GM19455 (cell line): ENCODE measurements around the gene HELZ2.
"Not testable (repeated sequence)": the region's sequence is repeated elsewhere in the genome, so short reads cannot be mapped to it uniquely, and the experiment has no call there.

Source experiments
- ATAC-seq: cut with Tn5 transposase; IDR thresholded peaks from one replicate; pipeline ENCODE4 v1.9.1; 2021; ENCODE audit not compliant: unreplicated experiment

The HELZ2 gene, protein sequence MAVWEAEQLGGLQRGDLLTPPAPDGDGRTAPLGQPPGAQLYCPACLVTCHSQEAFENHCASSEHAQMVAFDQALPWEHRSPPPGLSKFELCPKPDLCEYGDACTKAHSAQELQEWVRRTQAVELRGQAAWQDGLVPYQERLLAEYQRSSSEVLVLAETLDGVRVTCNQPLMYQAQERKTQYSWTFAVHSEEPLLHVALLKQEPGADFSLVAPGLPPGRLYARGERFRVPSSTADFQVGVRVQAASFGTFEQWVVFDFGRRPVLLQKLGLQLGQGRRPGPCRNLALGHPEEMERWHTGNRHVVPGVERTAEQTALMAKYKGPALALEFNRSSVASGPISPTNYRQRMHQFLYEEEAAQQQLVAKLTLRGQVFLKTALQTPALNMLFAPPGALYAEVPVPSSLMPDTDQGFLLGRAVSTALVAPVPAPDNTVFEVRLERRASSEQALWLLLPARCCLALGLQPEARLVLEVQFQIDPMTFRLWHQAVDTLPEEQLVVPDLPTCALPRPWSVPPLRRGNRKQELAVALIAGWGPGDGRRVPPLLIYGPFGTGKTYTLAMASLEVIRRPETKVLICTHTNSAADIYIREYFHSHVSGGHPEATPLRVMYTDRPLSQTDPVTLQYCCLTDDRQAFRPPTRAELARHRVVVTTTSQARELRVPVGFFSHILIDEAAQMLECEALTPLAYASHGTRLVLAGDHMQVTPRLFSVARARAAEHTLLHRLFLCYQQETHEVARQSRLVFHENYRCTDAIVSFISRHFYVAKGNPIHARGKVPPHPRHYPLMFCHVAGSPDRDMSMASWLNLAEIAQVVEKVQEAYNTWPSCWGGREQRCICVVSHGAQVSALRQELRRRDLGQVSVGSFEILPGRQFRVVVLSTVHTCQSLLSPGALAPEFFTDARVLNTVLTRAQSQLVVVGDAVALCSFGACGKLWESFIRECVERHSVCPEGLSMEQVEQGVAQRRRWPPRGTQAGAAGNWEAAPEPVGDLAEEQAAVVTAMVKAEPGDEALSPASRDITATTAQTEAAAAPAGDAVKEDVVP (N-terminal part only)

DNA sequence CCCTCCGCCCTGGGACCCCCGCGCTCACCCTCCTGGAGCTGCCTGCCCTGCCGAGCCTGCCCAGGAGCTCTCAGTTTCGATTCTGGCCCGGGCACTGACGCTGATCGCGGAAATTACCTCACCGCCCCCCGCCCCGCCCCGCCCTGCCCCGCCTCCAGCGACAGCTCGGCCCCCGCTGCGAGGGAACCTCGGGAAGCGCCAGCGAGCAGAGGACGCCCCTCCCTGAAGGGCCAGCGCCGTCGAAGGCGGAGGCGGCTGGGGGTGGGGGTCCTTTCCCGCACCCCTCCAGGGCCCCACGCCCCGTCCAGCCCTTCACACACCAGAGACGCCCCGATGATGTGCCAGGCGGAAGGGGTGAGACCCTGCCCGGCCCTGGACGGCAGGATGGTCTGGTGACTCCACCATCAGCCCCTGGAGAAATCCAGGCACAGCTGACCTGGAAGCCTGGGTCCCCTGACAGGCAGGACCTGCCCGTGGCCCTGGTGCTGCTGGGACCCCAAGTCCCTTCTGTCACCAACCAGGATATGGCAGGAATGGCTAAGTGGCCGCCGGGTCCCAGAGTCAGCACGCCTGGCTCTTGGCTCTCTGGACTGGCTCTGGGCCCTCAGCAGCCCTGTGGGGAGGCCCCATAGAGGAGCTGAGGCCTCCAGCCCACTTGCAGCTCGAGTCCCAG, at the start of gene HELZ2:
TSS of gene HELZ2 (minus strand) at position 84 of the 673 bp plus-strand sequence. CDS start 1,854 bp downstream, outside the sequence.
- peak; percentile 54 for ATAC-seq

DNA sequence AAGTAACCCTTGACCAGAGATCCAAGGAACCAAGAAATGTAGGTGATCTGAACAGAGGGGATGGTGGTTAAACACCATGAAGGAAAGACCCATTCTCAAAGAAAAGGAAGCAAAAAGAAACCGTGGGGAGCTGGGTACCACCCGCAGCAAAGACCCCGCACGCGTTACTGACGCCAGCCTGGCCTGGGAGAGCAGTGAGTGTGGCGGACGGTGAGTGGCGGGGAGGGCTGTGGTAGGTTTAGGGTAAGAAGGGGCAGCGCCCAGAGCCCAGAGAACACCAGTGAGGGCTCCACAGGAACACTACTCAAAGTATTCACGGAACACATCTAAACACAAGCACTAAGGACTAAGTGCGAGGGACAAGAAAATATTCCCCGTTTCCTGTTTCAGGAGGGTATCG, 48.7 kb upstream of the HELZ2 start:
- no peak for ATAC-seq

DNA sequence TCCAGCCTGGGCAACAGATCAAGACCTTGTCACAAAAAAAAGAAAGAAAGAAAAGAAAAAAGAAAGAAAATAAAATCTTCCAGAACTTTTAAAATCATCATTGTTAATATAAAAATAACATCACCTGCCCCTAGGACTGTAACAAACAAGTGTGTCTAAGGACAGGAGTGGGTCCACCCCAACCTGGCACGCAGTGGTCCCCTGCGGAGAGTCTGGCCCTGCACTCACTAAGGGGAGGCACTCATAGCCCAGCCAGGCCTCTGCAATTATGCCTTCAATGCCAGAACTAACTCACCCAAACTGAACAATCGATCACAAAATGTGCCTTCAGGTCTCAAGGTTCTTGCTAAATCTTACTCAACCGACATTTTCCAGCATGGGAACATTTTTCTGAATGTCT, 48.1 kb upstream of the HELZ2 start:
- no peak for ATAC-seq

DNA sequence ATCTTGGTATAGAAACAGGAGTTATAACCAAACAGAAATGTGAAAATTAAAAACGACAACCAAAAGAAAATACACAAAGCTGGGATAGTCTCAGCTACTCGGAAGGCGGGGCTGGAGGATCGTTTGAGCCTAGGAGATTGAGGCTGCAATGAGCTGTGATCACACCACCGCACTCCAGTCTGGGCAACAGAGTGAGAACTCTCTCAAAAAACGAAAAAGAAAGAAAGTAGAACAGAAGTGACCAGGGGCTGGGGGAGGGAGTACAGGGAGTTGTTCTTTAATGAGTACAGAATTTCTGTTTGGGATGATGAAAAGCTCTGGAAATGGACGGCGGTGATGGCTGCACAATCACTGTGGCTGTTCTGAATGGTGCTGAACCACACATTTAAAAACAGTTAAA, 47.0 kb upstream of the HELZ2 start:
- no peak for ATAC-seq

DNA sequence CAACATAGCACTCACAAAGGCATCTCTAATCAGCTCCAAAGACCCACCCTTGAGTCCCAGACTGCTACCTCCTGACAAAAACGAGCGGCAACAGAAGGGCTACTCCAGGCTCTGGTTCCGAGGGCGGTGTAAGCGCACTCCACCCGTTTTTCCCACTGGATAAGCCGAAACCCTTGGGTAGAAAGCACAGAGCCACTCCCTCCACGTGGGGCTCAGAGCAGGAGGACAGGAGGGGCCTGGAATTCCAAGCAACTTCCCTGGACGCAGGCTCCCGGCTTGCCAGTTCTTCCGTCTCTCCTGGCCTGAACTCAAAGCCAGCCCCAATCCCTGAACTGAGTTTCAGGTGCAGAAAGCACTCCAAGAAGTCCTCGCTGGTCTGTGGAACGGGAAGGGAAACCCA, 45.5 kb upstream of the HELZ2 start:
- ATAC-seq, result no peak

DNA sequence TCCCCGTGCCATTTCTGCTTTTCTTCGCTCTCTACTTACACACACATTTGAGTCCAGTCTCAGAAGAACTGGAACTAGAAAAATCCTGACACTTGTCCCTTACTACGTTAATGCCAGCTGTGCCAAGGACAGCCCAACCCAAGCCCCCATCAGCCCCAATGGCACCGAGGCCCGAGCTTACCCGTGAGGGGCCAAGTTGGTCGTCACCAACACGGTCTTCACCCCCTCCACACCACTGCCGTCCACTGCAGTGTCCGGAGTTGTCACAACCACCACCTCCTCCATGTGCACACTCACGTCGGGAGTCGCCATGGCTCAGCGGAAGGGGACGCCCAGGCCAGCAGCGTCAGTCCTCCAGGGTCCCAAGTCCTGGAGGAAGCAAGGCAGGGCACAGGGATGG, 45.0 kb upstream of the HELZ2 start:
- ATAC-seq, result no peak

DNA sequence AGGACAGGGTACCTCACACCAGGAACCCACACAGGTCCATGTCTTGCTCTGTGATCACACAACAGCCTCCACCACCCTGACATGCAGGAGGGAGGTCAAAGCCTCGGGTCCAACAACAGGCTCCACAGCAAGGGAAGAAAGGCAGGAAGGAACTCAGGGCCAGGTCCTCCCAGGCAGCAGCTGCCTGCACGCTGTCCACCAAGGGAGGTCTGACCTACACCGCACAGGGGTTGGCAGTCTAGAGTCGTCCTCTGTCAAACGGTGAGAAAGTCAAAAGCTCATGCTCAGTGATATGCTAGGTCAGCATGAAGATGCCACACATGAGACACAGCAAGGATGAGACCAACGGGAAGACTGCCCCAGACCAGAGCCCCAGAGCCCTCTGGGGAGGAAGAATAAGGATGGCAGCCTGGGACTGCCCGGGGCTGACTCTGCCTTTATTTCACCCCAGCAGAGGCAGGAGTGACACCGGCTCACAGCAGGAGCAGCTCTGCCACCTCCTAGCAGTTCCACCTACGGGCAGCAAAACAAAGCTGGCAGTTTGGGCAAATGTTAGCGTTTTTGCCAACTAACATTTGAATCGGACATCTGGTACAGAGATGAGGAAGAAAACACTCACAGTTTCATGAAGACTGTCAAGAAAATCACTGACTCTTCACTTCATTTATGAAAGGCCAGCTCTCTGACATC, 44.4 kb upstream of the HELZ2 start:
- ATAC-seq, result no peak

DNA sequence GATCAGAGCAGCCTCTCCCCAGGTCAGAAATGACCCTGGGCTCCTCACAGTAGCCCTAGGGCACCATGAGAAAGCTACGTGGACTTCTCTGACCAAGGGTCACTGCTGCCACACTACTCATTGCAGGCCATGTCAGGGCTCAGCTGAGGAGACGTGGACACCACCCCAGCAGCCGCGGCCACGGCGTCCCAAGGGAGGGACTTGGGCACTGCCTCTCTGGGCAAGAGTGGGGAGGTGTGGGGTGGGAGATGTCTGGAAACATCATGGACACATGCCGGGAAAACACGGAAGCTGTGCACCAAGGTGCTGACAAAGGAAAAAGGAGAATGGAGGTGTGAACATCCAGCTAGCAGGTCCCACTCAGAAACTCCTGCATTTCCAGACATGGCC, 43.8 kb upstream of the HELZ2 start:
- no peak for ATAC-seq

DNA sequence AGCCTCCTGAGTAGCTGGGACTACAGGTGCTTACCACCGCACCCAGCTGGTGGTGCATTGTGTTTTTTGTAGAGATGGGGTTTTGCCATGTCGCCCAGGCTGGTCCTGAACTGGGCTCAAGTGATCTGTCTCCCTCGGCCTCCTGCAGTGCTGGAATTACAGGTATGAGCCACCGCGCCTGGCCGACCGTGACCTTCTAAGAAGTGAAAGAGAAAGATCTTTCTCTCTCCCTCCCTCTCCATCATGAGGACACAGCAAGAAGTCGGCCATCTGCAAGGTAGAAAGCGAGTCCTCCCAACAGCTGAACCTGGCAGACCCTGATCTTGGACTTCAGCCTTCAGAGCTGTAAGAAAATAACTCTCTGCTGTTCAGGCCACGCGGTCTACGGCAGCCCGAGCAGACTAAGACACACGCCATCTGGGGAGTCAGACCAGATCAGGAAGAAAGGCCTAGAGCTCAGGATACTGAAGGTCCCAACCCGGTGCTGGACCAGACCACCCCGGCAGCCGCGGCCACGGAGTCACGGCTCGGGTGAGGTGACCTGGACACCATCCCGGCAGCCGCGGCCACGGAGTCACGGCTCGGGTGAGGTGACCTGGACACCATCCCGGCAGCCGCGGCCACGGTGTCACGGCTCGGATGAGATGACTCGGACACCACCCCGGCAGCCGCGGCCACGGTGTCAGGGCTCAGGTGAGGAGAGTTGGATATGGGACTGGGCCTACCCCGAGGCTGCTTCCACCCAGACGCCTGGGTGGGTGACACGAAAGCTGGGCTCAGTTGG, 43.2 kb upstream of the HELZ2 start:
- no peak for ATAC-seq

DNA sequence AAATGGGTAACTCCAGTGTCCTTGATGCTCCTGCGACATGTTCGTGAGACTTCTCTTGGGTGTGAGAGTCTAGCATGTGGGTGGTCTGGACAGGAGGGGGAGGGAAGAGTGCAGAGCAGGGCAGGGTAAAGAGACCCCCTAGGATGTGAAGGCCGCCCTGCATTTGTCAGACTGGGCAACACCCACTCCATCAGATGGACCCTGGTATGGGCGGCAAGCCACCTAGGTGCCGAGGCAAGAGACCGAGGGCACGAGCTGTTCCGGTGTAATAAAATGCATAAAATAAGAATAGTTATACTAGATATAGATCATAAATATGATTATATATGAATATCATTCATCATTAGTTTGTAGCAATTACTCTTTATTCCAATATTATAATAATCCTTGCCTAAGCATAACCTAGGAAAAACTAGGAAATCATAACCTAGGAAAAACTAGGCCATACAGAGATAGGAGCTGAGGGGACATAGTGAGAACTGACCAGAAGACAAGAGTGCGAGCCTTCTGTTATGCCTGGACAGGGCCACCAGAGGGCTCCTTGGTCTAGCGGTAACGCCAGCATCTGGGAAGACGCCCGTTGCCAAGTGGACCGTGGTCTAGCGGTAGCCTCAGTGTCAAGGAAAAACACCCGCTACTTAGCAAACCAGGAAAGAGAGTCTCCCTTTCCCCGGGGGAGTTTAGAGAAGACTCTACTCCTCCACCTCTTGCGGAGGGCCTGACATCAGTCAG, 40.0 kb upstream of the HELZ2 start:
- ATAC-seq, result not testable (repeated sequence)

DNA sequence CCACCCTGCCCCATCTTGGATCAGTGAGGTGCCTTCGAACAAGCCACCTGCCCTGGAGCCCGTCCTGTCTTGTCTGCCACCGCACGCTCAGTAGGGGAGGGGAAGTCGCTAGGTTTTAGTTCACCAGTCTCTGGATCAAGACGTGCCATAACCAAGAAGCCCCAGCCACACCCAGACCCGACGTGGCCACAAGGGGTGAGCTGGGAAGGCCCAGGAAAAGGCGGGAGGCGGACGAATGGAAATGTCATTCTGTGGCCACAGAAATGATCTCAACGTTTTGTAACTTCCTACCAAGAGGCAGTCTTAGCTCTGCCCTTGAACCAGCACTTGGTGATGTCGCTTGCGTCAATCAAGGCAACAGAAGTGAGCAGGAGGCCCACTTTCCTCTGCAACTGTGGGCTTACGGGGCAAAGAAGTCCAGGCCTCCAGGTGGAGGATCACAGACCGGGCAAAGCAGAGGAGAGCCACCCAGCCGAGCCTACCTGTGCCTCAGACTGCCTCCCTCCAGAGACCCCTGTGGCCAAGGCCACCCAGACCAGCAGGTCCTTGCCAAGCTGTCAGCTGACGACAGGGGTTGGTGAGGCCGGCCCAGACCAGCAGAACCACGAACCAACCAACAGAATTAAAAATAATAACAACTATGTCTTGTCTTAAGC, 38.4 kb upstream of the HELZ2 start:
- ATAC-seq, result no peak

DNA sequence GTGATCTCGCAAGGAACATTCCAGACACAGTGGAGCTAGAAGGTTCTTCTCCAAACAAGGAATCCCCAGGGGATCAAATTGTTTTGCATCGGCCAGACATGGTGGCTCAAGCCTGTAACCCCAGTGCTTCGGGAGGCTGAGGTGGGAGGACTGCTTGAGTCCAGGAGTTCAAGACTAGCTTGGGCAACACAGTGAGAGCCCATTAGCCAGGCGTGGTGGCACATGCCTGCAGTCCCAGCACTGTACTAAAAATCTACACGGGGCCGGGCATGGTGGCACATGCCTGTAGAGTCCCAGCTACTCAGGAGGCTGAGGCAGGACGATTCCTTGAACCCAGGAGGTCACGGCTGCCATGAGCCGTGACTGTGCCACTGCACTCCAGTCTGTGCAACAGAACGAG, 37.6 kb upstream of the HELZ2 start:
- no peak for ATAC-seq

DNA sequence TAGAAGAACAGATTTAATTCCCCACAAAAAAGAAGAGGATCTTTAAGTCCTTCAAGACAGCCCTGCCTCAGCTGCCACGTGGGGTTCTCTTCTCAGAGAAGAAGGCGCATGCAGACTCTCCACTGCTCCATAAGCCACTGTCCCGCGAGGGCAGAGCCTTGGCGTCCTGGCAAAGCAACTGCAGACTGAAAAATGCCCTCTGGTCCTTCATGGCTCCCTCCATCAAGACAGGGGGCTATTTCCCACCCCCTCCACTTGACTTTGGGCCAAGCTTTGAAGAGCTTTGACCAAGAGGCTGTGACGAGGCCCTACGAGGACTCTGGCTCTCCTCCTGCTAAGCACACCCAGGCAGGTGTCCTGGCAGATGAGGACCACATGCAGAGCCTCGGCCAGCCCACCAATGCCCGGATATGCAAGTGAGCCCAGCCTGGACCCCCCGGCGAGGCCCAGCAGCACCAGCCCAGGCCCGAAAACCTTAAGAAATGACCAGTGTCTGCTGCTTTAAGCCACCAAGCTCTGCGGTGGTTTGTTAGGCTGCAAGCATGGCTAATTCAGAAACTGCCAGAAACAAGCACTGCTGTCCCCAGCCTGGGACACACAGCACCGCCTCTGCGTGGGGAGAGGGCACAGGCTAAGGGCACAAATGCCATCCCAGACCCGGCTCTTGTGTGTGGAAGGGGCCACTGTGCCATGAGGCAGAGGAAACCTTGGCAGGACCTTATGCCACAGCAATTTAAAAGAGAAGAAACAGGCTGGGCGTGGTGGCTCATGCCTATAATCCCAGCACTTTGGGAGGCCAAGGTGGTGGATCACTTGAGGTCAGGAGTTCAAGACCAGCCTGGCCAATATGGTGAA, 36.8 kb upstream of the HELZ2 start:
- ATAC-seq, result no peak

DNA sequence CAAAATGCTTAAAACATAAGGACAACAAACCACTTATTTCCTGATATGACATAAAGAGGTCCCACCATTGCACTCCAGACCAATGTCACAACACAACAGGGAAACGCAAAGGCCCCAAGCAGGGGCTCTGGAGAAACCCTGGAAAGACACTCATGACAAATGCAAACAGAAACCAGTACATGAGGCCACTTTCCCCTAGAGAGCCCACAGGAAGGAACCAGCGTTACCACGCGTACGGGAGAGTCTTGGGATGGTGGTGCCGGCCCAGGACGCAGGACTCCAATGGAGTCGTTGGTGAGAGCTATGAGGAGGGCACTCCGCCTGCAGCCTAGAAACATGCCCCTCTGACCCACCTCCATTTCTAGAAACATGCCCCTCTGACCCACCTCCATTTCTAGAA, 32.6 kb upstream of the HELZ2 start:
- no peak for ATAC-seq

DNA sequence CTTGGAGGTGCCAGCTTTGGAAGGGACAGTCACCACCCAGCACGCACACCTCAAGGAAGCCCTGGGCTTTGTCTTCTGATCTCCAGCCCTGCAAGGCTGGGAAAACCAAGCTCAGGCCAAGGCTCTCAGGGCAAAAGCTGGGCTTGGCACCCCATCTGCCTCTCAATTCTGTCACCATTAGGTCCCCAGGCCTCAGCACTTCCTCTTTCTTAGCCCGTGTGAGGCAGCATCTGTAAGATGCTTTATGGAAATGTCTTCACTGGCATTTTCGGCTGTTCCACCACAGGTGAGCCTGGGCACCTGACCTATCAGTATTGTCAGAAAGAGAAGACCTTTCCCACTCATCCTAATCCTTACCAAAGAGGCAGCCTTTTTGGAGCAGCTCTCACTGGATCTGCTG, 28.3 kb upstream of the HELZ2 start:
- no peak for ATAC-seq

DNA sequence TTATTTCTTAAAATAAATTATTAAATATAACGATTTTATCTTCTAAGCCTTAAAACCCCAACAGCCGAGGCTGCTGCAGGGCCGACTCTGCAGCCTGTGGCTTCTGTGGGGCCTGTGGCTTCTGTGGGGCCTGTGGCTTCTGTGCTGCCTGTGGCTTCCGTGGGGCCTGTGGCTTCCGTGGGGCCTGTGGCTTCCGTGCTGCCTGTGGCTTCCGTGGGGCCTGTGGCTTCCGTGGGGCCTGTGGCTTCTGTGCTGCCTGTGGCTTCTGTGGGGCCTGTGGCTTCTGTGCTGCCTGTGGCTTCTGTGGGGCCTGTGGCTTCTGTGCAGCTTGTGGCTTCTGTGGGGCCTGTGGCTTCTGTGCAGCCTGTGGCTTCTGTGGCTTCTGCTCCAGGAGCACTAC, 27.6 kb upstream of the HELZ2 start:
- ATAC-seq, result not testable (repeated sequence)

DNA sequence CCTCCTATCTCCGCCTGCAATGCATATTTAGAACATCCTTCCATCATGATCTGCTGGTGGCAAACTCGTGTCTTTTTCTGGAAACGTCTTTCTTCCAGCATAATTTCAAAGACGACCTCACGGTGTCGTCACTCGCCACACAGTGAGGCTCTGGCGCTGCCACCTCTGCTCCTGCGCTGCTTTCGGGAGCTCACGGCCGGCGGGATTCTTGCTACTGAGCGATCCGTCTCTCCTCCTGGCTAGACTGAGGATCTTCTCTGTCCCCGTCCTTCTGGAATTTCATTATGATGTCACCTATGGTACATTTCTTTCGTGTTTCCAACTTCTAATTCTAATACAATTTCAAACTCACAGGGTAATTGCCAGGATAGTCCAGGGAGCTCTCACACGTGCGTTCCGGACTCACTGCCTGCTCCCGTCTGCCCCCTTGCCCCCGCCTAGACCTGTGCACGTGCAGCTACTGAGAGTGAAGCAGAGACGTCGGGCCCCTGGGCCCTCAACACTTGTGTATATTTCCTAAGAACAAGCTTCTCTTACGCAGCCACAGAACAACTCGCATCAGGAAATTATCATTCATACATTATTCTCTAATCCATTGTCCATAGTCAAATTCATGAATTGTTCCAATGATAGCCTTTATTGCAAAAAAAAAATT, 25.5 kb upstream of the HELZ2 start:
- ATAC-seq, result no peak
